ENCODE measurements around the gene KIAA0930. TPM values are rescaled to one million over a fixed set of nuclear protein-coding genes. Genes with fewer than 3 reads are reported as not detected.
A peak's percentile ranks its signal among the peaks of the same experiment; 100 is the strongest.
"Not testable (repeated sequence)": the region's sequence is repeated elsewhere in the genome, so short reads cannot be mapped to it uniquely, and the experiment has no call there.

KIAA0930 gene
- 31.5 TPM for total RNA-seq (ENCODE audit: insufficient read depth, low replicate concordance)

- peak; percentile 65 for DNase-seq (ENCODE audit: low spot score)
Observed at GRCh38 chr22:45240810-45241631, at the start of gene KIAA0930. Gene KIAA0930 (minus strand): TSS chr22:45240894. CDS start chr22:45240703, 191 bp downstream.

- DNase-seq (ENCODE audit: low spot score): no peak
Observed at GRCh38 chr22:45286854-45287551, 46.3 kb upstream of the KIAA0930 start.

GRCh38 chr22:45285263-45286058 lies 44.8 kb upstream of the KIAA0930 start:
- no peak for DNase-seq (ENCODE audit: low spot score)

DNA sequence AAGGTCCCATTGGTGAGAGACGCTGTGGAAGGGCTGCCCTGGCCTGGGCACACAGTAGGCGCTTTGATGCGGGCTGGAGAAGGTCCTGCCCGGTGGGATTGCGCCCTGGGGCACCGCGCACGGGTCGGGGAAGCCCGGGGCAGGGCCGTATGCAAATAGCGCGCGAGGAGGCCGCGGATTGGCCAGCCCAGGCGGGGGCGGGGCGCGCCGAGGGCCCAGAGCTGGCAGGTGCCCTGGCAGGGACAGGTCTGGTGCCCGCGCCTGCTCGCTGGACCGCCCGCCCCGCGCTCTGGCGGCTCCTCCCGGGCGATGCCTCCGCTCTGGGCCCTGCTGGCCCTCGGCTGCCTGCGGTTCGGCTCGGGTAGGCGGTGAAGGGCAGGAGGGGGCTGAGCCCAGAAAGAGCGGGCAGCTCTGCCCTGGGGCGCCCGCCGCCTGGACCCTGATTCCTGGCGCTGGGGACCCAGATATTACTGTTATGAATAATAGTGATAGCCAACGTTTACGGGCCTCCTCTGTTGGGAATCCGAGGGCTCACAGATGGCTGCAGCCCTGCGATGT lies 44.1 kb upstream of the KIAA0930 start, which contains the start of gene UPK3A:
UPK3A (plus strand) TSS at position 245 of the 558 bp plus-strand sequence; CDS start at position 310, 65 bp downstream.
- DNase-seq (ENCODE audit: low spot score): no peak

GRCh38 chr22:45281010-45281409 lies 40.3 kb upstream of the KIAA0930 start:
- DNase-seq (ENCODE audit: low spot score): no peak

GRCh38 chr22:45280587-45280980 lies 39.9 kb upstream of the KIAA0930 start:
- DNase-seq (ENCODE audit: low spot score): no peak

GRCh38 chr22:45278125-45278524 lies 37.4 kb upstream of the KIAA0930 start:
- no peak for DNase-seq (ENCODE audit: low spot score)

DNA sequence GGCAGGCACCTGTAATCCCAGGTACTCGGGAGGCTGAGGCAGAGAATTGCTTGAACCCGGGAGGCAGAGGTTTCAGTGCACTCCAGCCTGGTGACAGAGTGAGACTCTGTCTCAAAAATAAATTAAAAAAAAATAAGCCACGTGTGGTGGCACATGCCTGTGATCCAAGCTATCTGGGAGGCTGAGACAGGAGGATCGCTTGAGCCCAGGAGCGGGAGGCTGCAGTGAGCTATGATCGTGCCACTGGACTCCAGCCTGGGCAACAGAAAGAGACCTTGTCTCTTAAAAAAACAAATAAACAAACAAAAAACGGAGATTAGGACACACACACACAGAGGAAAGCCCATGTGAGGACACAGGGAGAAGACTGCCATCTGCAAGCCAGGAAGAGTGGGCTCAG lies 37.0 kb upstream of the KIAA0930 start:
- DNase-seq (ENCODE audit: low spot score): not testable (repeated sequence)

- DNase-seq (ENCODE audit: low spot score): no peak
Observed at GRCh38 chr22:45276507-45277105, 35.9 kb upstream of the KIAA0930 start.

- DNase-seq (ENCODE audit: low spot score): no peak
Observed at GRCh38 chr22:45273452-45274075, 32.9 kb upstream of the KIAA0930 start.

- DNase-seq (ENCODE audit: low spot score): no peak
Observed at GRCh38 chr22:45272498-45272897, 31.8 kb upstream of the KIAA0930 start.

GRCh38 chr22:45271667-45272201 lies 31.0 kb upstream of the KIAA0930 start:
- DNase-seq (ENCODE audit: low spot score): peak; percentile 38

- DNase-seq (ENCODE audit: low spot score): no peak
Observed at GRCh38 chr22:45270095-45271020, 29.7 kb upstream of the KIAA0930 start.

DNA sequence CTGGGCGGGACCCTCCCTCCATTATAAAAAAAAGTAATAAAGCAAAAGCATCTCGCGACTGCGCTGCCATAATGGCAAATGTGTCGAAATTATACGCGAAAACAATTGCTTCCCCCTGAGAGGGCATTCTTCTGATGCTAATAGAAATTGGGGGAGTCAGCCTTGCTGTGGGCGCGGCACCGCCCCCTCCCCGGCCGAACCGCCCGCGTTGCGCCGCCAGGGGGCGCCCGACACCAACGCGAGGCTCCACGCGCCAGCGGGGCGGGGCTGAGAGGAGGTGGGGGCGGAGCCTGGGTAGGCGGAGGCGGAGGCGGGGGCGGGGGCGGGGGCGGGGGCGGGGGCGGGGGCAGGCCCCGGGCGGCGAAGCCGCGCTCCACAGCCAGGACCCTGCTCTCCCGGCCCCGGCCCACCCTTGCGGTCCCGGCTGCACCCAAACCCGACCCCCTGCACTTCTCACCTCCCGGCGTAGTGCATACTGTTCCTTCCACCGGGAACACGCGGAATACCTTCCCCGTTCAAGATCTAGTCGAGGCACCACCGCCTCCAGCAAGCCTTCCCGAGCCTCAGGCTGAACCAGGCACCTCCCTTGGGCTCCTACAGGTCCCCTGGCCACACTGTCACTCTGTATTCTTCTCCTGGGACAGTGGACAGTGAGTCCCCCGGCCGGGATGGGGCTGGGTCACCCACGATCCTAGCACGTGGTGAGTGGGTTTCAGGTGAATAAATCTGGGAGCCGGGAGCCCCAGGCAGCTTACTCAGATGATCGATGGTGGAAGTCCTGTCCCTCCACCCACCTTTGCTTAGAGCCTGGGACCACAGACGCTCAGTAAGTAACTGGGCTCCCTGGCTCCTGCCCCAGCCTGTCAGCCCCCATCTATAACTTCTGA lies 28.5 kb upstream of the KIAA0930 start:
- DNase-seq (ENCODE audit: low spot score): peak; percentile 82

DNA sequence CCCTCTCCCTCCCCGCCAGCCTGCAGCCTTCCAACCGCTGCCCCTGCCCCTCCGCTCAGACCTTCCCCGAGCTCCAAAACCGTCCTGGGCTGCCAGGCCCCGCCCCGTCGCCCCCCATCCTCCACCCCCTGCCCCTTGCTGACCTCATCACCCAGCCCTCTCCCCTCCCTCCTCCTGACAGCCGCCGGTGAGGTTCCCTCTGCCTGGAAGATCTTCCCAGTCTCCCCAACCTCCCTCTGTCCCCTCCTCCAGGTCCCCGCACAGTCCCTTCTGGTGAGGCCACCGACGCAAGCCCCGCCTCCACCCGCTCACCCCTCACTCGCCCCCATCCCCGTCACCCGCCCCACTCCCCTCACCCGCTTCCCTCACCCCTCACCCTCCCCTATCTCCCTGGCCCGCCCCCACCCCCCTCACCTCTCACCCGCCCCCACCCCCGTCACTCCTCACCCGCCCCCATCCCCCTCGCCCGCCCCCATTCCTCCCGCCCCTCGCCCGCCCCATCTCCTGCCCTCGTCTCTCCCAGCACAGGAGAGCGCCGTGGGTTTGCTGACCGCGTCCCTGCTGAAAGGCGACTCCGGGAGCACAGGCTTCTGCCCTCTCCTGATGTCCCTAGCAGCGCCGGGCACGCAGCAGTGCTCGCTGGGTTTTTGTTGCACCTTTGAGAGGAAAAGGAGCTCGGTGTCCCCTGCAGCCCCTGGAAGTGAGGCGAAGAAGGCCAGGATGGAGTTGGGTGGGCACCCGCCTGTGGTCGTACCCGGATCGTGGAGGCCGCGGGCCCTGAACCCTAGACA lies 27.7 kb upstream of the KIAA0930 start:
- peak; percentile 55 for DNase-seq (ENCODE audit: low spot score)

DNA sequence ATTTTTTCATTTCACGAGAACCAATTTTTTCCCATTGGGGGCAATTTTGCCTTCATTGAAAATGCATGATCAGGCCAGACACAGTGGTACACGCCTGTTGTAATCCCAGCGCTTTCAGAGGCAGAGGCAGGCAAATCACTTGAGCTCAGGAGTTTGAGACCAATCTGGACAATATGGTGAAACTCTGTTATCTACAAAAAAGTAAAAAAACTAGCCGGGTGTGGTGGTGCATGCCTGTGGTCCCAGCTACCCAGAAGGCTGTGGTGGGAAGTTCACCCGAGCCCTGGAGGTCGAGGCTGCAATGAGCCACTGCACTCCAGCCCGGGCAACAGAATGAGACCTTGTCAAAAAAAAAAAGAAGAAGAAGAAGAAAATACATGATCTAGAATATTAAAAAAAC lies 24.8 kb upstream of the KIAA0930 start:
- DNase-seq (ENCODE audit: low spot score): peak; percentile 62
